Measurements from ENCODE around the gene PGAM5. TPM values are rescaled to one million over a fixed set of nuclear protein-coding genes. Genes with fewer than 3 reads are reported as not detected.

The PGAM5 gene
- total RNA-seq, 4 donors from 2014 or later, result 21.6 to 45.8 (median 26.0) TPM

GRCh38 chr12:132729541-132730320, 19.1 kb downstream of the PGAM5 start:
- no peaks in the 10 kb centered on the region for H3K9me3 ChIP-seq
- intact Hi-C loops (cut with DNase I), result no loop called here
- H3K36me3 ChIP-seq, result peaks cover 67 to 79% of the 10 kb centered on the region in 2 donors

GRCh38 chr12:132730353-132730752, 19.7 kb downstream of the PGAM5 start:
- intact Hi-C loops (cut with DNase I), result no loop called here
- H3K36me3 ChIP-seq, result peaks cover 67 to 79% of the 10 kb centered on the region in 2 donors
- no peak for TF ChIP-seq POLR2A (IDR thresholded peaks at IDR 0.05)
- no peak for TF ChIP-seq CTCF (IDR thresholded peaks at IDR 0.05)
- H3K4me3 ChIP-seq (replicated peaks in 1 of 3), result no peak overlapping the region
- H3K27me3 ChIP-seq, result no peaks in the 10 kb centered on the region
- DNase-seq, result no peak
- H3K4me1 ChIP-seq, result no peaks in the 10 kb centered on the region
- H3K27ac ChIP-seq, result no peak overlapping the region
- H3K9me3 ChIP-seq, result no peaks in the 10 kb centered on the region
- 96 to 97% methylated on average over 9 to 10 of the region's 11 CpGs for WGBS, 2 donors

More at GRCh38 chr12:132729541-132730320, 19.1 kb downstream of the PGAM5 start:
- WGBS, 2 donors, result 89 to 94% methylated on average over 24 of the region's 24 CpGs
- DNase-seq, result no peak
- Histone ChIP-seq H3K4me1 (no peaks in the 10 kb centered on the region), H3K27ac (no peak overlapping the region), H3K27me3 (no peaks in the 10 kb centered on the region), H3K4me3 (replicated peaks in 1 of 3) (no peak overlapping the region)
- TF ChIP-seq CTCF (IDR thresholded peaks at IDR 0.05) (no peak), POLR2A (IDR thresholded peaks at IDR 0.05) (no peak)

GRCh38 chr12:132731574-132731973, 20.9 kb downstream of the PGAM5 start:
- 93 to 96% methylated on average over 17 of the region's 17 CpGs for WGBS, 2 donors
- H3K9me3 ChIP-seq, result no peaks in the 10 kb centered on the region
- no peak overlapping the region for H3K4me3 ChIP-seq (replicated peaks in 1 of 3)
- no peak overlapping the region for H3K27ac ChIP-seq
- H3K36me3 ChIP-seq, result peaks cover 70 to 79% of the 10 kb centered on the region in 2 donors
- no peaks in the 10 kb centered on the region for H3K4me1 ChIP-seq
- TF ChIP-seq CTCF (IDR thresholded peaks at IDR 0.05) (no peak), POLR2A (IDR thresholded peaks at IDR 0.05) (no peak)
- no peak for DNase-seq
- H3K27me3 ChIP-seq, result no peaks in the 10 kb centered on the region
- intact Hi-C loops (cut with DNase I), result no loop called here

- intact Hi-C loops (cut with DNase I), result no loop called here
- Histone ChIP-seq H3K36me3 (peaks cover 65 to 78% of the 10 kb centered on the region in 2 donors), H3K27ac (no peak overlapping the region), H3K4me3 (replicated peaks in 1 of 3) (no peak overlapping the region), H3K27me3 (no peaks in the 10 kb centered on the region), H3K4me1 (no peaks in the 10 kb centered on the region), H3K9me3 (no peaks in the 10 kb centered on the region)
- 74 to 88% methylated on average over 10 of the region's 10 CpGs for WGBS, 2 donors
- TF ChIP-seq POLR2A (IDR thresholded peaks at IDR 0.05) (no peak), CTCF (IDR thresholded peaks at IDR 0.05) (no peak)
- no peak for DNase-seq
Measured at GRCh38 chr12:132734206-132734605, 23.6 kb downstream of the PGAM5 start.

- no peak for DNase-seq
- Histone ChIP-seq H3K27me3 (no peaks in the 10 kb centered on the region), H3K27ac (no peak overlapping the region), H3K4me3 (replicated peaks in 1 of 3) (no peak overlapping the region), H3K36me3 (peaks cover 77 to 89% of the 10 kb centered on the region in 2 donors), H3K9me3 (no peaks in the 10 kb centered on the region), H3K4me1 (no peaks in the 10 kb centered on the region)
- TF ChIP-seq POLR2A (IDR thresholded peaks at IDR 0.05) (no peak), CTCF (IDR thresholded peaks at IDR 0.05) (no peak)
- intact Hi-C loops (cut with DNase I), result no loop called here
- 90 to 91% methylated on average over 18 to 20 of the region's 20 CpGs for WGBS, 2 donors
Measured at GRCh38 chr12:132735496-132735895, 24.9 kb downstream of the PGAM5 start.

Measured in thyroid gland (tissue), 4 donors.